D721Med (cell line): ENCODE measurements around the gene THSD8.

Source experiments
- DNase-seq: peaks from one replicate; pipeline ENCODE4 v3.0.0; 2011; ENCODE audit warnings: low spot score; ENCODE audit not compliant: insufficient read length
- FAIRE-seq: peaks from 2 replicates; lab custom pipeline; 2011; peaks lifted over from hg19 to GRCh38; lab: Jason Lieb, UNC
- TF ChIP-seq, protein P1 (sequence below): IDR thresholded peaks from 2 replicates; pipeline ENCODE4 v1.5.1; 2012; ENCODE audit warnings: mild to moderate bottlenecking, control low read depth; ENCODE audit not compliant: insufficient read depth; ENCODE audit errors: missing control alignments

The THSD8 gene

DNA sequence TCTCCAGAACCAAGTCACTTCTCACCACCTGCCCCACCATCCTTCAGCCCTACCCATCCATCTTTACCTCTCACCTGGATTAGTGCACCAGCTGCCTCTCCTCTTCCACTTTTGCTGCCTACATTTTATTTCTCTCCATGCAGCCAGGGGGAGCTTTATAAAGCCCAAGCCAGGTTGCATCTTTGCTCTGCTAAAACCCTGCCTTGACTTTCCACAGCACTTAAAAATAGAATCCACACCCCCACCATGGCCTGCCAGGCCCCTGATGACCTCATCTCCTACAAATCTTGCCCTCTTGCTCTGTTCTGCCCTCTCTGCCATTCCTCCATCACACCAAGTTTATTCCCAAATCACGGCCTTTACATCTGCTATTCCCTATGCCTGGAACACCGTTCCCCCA is 28.3 kb upstream of the THSD8 start:
- FAIRE-seq: no peak
- TF ChIP-seq, protein P1, sequence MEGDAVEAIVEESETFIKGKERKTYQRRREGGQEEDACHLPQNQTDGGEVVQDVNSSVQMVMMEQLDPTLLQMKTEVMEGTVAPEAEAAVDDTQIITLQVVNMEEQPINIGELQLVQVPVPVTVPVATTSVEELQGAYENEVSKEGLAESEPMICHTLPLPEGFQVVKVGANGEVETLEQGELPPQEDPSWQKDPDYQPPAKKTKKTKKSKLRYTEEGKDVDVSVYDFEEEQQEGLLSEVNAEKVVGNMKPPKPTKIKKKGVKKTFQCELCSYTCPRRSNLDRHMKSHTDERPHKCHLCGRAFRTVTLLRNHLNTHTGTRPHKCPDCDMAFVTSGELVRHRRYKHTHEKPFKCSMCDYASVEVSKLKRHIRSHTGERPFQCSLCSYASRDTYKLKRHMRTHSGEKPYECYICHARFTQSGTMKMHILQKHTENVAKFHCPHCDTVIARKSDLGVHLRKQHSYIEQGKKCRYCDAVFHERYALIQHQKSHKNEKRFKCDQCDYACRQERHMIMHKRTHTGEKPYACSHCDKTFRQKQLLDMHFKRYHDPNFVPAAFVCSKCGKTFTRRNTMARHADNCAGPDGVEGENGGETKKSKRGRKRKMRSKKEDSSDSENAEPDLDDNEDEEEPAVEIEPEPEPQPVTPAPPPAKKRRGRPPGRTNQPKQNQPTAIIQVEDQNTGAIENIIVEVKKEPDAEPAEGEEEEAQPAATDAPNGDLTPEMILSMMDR: peak; percentile 28
- no peak for DNase-seq

DNA sequence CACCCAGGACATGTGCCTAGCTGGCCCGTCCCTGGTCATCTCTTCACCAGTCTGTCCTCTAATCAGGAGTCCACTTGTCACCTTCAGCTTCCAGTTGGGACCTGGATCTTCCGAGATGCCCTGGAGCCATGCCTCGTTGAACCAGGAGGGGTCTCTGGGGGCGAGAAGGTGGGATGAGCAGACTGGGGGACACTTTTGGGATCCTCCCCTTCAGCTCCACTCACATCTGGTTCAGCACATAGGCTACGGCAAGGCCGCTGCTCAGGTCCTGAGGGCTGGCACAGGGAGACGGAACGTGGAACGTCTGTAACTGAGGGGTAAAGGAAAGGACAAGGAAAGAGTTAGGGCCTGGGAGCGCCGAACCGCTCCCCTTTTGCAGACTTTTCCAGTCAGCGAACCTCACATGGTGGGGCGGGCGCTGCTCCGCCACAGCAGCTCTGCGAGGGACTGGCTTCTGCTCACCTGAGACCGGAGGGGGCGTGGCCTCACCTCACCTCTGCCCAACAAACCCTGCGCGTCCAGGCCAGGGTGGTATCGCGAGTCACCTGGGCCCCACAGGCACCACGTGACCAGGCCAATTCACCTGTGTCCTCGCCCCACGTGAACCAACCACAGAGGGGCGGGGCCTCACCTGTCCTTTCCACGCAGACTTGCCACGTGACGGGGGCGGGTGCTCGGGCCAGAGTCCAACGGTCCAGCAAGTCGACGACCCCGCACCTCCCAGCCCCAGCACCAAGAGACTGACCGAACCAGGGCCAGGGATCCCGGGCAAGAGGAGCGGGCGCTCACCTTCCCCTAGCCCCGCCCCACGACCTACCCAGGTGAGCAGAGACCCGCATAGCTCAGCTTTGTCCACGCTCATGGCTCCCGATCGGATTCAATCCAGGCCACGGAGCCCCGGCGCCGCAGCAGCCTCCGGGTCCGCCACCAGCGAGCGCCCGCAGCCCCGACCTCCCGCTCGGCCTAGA is 27.0 kb upstream of the THSD8 start, which contains the start of gene HOOK2:
HOOK2 (minus strand) TSS at position 965 of the 968 bp plus-strand sequence; CDS start at position 862, 103 bp downstream.
- FAIRE-seq (no peak), DNase-seq (no peak)
- TF ChIP-seq, protein P1: no peak

DNA sequence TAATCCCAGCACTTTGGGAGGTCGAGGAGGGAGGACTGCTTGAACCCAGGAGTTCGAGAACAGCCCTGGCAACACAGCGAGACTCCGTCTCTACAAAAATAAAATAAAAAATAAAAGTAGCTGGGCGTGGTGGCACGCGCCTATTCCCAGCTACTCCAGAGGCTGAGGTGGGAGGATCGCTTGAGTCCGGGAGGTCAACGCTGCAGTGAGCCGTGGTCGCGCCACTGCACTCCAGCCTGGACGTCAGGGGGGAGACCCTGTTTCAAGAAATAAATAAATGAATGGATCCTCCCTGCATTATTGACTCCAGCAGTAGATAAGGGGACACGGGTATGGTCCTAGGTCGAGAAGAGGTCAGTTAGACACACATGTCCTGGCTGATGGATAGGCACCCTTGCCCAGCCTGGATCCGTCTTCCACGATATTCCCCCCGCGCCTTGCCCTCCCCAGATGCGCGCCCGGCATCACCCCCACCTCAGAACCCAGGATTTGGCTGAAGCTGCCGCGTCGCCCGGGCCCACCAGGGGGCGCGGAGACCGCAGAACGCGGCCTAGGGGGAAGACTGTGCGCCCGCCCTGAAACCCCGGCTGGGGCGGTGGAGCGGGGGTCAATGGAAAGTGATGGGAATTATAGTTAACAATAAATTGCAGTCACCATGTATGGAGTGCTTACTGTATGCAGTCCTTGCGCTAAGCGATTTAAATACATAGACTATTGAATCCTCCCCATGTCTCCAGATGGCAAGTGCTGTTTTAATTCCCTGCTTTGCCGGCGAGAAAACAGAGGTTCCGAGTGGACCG is 24.5 kb upstream of the THSD8 start:
- TF ChIP-seq, protein P1: peak; percentile 84
- no peak for FAIRE-seq
- no peak for DNase-seq

DNA sequence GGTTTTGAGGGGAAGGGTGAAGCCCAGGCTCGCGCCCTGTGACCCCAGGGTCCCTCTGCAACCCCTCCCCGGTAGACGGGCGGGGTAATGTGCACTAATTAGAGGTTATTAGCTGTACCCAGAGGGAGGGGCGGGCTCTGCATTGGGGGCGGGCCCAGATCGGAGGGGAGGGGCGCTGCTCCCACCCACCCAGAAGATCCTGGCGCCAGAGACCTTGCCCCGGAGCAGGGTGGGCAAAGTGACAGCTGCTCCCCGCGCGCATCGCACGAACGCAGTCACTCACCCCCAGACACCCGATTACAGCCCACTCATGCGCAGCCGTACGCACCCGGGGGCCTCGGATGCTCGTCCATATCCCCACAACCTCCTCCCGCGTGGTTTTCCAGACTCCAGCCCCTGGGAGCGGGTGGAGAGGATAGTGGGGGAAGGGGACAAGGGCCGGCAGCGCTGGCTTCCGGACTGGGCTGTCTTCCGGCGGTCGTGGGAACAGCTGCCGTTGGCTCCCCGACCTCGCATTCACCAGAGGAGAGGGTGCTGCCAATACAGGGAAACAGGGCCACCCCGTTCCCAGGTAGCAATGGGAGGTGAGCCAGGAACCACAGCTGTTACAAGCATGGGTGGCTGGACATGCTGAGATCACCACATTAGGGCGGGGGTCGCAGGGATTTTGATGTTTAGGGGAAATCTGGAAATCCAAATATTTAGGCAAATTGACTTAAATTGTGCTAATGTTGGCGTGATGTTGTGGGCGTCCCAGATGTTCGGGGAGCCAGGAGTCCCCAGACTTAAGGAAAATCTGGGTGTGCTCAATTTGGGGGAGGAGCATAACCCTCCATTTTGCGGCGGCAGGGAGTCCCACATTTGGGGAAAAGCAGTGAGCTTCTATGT is 23.6 kb upstream of the THSD8 start:
- FAIRE-seq (no peak), DNase-seq (no peak)
- TF ChIP-seq, protein P1: no peak

DNA sequence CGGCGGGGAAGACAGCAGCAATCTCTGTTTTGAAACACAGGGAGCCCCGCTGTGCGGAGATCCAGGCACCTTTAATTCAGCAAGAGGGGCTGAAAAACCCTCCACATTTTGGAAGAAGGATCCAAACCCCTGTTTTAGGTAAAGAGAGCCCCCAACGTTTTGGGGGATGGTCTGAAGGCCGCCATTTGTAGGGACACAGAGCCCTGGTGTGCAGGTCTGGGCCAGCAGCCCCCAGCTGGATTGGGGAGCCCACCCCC is 23.0 kb upstream of the THSD8 start:
- DNase-seq (no peak), FAIRE-seq (no peak)
- TF ChIP-seq, protein P1: no peak

DNA sequence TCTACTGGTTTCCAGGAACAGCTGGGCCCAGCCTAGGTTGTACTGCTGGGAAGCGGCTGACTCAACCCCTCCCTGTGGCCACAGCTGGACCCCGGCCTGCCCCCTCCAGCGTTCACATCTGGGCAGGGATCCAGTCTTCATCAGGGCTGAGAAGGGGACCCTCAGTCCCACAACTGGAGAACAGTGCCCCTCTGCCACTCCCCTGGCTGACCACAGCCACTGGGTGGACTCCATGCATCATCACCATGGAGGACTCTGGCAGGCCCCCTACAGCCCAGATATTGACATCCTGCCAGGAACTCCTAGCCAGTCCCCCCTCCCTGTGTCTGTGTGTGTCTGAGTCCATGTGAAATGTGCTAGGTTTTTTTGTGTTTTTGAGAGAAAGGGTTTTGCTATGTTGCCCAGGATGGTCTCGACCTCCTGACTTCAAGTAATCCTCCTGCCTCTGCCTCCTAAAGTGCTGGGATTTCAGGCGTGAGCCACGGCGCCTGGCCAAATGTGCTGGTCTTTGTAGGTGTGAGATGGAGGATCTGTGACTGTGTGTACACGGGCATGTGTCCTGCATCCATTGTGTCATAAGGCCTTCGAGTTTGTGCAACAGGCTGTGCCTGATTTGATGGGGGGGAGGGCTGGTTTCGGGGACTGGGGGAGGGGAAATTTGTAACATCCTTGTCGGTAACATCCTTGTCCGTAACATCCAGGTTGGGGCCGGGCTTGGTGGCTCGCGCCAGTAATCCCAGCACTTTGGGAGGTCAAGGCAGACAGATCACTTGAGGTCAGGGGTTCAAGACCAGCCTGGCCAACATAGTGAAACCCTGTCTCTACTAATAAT is 22.5 kb upstream of the THSD8 start:
- TF ChIP-seq, protein P1: no peak
- DNase-seq (no peak), FAIRE-seq (no peak)
